Activated B cell treated with CpG ODN at 0.5 μM for 24 hours (primary cell): ENCODE results near the gene BACE2. TPM values are rescaled to one million over a fixed set of nuclear protein-coding genes. Genes with fewer than 3 reads are reported as not detected.

ENCODE experiments used
- ATAC-seq: fragments of 200-7000 bp; cut with Tn5 transposase; one replicate; pipeline ENCODE4 v1.10.0; 2021; ENCODE audit warnings: low read depth, mild to moderate bottlenecking, moderate library complexity
- CTCF ChIA-PET: fragments of 350-600 bp; sonication (Branson Sonifier 250); formaldehyde crosslinking; loops from one replicate; lab custom pipeline; 2021; ENCODE audit warnings: antibody characterized with exemption; lab: Charles Lee
- POLR2A ChIA-PET: fragments of 350-600 bp; sonication (Branson Sonifier 250); formaldehyde crosslinking; loops from one replicate; lab custom pipeline; 2021; ENCODE audit warnings: antibody characterized with exemption; lab: Charles Lee
- DNase-seq: peaks from one replicate; pipeline ENCODE4 v3.0.0; 2022
- H3K27ac Mint-ChIP-seq: one replicate; pipeline ENCODE4 v1.8.0; 2020; ENCODE audit warnings: mixed read lengths
- H3K27me3 Mint-ChIP-seq: one replicate; pipeline ENCODE4 v1.8.0; 2021; ENCODE audit warnings: mixed read lengths
- H3K36me3 Mint-ChIP-seq: one replicate; pipeline ENCODE4 v1.8.0; 2021; ENCODE audit warnings: low read depth, mixed read lengths
- H3K4me1 Mint-ChIP-seq: one replicate; pipeline ENCODE4 v1.8.0; 2021; ENCODE audit warnings: mixed read lengths
- H3K4me3 Mint-ChIP-seq: one replicate; pipeline ENCODE4 v1.8.0; 2020; ENCODE audit warnings: mild to moderate bottlenecking, mixed read lengths
- H3K9me3 Mint-ChIP-seq: one replicate; pipeline ENCODE4 v1.8.0; 2020; ENCODE audit warnings: mixed read lengths
- intact Hi-C: fragments of 100-400 bp; cut with micrococcal nuclease; formaldehyde crosslinking; loops from one replicate; pipeline ENCODE4 v1.15.1; 2024
- total RNA-seq: library from RNA; stranded (reverse); gene quantifications from 2 replicates; pipeline ENCODE4 v1.2.3, GENCODE V29; 2022
- TF ChIP-seq, protein P1 (sequence below): fragments of 200-600 bp; IDR thresholded peaks from one replicate; pipeline ENCODE4 v1.8.0; 2022; ENCODE audit warnings: antibody characterized with exemption, mild to moderate bottlenecking

Gene BACE2
- total RNA-seq, 1 donor from 2014 or later = 17.1 TPM

DNA sequence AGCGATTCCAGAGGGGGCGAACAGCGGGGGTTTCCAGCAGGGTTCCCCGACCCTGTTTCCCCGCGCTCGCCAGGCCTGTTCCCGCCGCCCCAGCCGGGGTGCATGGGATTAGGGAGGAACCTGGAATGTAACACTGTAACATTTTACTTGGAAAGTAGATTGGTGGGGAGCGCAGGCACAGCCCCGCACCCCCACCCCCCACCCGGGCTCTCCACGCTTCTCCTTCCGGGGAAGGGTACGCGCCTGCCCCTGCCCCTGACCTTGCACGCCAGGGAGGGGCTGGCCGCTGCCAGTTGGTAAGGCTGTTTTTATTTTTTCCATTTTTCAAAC is 149.1 kb downstream of the BACE2 start:
- H3K4me3 Mint-ChIP-seq = no peak overlapping the region
- TF ChIP-seq, protein P1, sequence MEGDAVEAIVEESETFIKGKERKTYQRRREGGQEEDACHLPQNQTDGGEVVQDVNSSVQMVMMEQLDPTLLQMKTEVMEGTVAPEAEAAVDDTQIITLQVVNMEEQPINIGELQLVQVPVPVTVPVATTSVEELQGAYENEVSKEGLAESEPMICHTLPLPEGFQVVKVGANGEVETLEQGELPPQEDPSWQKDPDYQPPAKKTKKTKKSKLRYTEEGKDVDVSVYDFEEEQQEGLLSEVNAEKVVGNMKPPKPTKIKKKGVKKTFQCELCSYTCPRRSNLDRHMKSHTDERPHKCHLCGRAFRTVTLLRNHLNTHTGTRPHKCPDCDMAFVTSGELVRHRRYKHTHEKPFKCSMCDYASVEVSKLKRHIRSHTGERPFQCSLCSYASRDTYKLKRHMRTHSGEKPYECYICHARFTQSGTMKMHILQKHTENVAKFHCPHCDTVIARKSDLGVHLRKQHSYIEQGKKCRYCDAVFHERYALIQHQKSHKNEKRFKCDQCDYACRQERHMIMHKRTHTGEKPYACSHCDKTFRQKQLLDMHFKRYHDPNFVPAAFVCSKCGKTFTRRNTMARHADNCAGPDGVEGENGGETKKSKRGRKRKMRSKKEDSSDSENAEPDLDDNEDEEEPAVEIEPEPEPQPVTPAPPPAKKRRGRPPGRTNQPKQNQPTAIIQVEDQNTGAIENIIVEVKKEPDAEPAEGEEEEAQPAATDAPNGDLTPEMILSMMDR = no peak
- intact Hi-C loops = no loop called here
- peaks cover 6% of the 10 kb centered on the region for H3K4me1 Mint-ChIP-seq
- ChIA-PET CTCF (interaction anchor here (1.6 kb wide), 1 partner anchor 52 kb away, joined by 3 read pairs; no protein-coding TSS in a partner anchor), POLR2A (no interaction called here)
- no peaks in the 10 kb centered on the region for H3K9me3 Mint-ChIP-seq
- no peak for DNase-seq
- H3K36me3 Mint-ChIP-seq = no peaks in the 10 kb centered on the region
- H3K27ac Mint-ChIP-seq = no peak overlapping the region
- H3K27me3 Mint-ChIP-seq = peaks cover 43% of the 10 kb centered on the region
- ATAC-seq = no peak

DNA sequence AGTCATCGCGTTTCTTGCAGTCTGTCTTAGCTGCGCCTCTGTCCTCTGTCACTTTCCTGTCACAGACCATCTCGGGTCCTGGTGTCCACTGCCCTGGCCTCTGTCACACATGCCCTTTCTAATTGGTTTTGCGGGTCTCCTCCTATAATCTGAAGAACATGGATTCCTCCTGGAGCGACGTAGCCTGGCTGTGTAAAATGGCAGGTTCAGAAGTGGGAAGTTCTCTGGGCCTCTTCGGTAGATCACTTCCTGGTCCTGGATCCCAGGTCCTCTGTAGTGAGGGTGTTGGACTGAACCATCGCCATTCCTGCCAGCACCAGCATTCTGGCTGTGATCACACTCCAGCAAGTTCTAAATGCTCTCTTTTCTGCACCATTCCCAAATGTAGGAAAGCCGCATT is 149.5 kb downstream of the BACE2 start:
- H3K27ac Mint-ChIP-seq = no peak overlapping the region
- TF ChIP-seq, protein P1 = no peak
- no peak overlapping the region for H3K4me3 Mint-ChIP-seq
- no peaks in the 10 kb centered on the region for H3K9me3 Mint-ChIP-seq
- ChIA-PET CTCF (interaction anchor here (1.6 kb wide), 1 partner anchor 52 kb away, joined by 3 read pairs; no protein-coding TSS in a partner anchor), POLR2A (no interaction called here)
- DNase-seq = no peak
- no peaks in the 10 kb centered on the region for H3K36me3 Mint-ChIP-seq
- intact Hi-C loops = no loop called here
- peaks cover 6% of the 10 kb centered on the region for H3K4me1 Mint-ChIP-seq
- no peak for ATAC-seq
- peaks cover 43% of the 10 kb centered on the region for H3K27me3 Mint-ChIP-seq

DNA sequence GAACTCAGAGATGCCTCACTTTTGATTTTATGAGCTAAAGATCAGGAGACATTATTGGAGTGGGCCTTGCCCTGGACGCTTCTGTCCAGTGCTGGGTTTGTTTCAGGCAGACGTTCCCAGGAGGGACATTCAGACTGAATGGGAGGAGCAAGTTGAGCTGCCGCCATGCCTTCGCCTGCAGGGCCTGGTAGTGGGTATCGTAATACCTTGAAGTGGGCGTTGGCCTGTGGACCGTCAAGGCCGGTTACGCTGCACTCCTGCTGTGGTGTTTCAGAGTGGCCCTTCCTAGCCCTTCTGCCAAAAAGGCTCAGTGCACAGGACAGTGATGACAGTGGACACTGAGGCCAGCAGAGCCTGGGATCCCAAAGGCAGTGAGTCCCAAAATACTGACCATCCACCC is 150.3 kb downstream of the BACE2 start:
- Mint-ChIP-seq H3K4me3 (no peak overlapping the region), H3K27me3 (peaks cover 43% of the 10 kb centered on the region), H3K9me3 (no peaks in the 10 kb centered on the region), H3K36me3 (no peaks in the 10 kb centered on the region), H3K4me1 (peaks cover 6% of the 10 kb centered on the region), H3K27ac (no peak overlapping the region)
- intact Hi-C loops = no loop called here
- POLR2A ChIA-PET = no interaction called here
- CTCF ChIA-PET = interaction anchor here (1.5 to 1.6 kb wide), 2 partner anchors 35 to 51 kb away, joined by 3 to 6 read pairs; no protein-coding TSS in a partner anchor
- ATAC-seq = no peak
- DNase-seq = no peak
- TF ChIP-seq, protein P1 = no peak

DNA sequence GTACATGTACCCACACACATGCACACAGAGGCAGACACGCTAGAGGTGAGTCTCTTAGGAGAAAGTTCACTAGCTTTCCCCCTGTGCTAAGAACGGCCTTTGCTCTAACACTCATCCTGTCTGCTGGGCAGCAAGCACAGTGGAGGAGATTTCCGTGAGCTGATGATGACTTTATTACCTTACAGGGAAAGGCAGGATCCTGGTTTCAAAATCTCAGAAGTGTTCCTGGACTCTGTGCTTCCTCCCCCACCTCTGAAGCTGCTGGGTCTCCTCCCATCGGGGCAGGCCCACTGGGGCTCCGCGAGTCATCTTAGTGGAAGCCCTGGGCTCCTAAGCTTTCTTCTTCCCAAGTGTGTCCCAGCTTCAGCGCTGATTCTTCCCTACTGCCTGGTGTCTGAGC is 151.3 kb downstream of the BACE2 start:
- TF ChIP-seq, protein P1 = no peak
- no peak for DNase-seq
- H3K27me3 Mint-ChIP-seq = peaks cover 43% of the 10 kb centered on the region

DNA sequence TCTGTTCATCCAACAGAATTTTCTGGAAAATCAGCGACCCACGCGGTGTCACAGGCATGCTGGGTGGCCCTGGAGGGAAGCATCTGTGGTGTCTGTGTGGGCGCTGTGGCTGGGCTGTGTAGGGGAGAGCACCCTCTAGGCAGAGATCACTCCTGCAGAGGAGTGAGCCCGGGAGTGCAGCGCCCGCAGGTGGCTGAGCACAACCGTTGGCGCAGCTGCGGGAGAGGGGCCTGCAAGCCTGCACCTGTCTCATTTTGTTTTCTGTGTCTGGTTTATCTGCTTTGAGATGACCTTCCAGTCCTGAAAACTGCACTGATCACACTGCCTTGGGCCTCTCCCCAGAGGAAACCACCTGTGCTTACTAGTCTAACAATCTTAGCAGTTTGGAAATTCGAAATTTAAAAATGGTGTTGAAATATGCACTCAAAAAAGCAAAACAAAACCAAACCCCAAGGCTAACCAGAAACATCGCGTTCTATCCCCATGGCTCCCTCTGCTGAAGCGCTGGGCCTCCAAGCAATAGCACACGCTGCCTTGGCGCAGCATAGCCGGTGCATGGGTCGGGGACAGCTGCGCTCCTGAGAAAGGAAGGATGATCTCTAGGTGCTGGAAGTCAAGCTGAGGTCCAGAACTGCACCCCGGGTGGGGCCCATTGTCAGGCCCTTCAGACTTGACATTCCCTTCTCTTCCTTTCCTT is 153.4 kb downstream of the BACE2 start:
- TF ChIP-seq, protein P1 = no peak
- Mint-ChIP-seq H3K4me3 (no peak overlapping the region), H3K36me3 (no peaks in the 10 kb centered on the region), H3K9me3 (no peaks in the 10 kb centered on the region), H3K27ac (no peak overlapping the region), H3K4me1 (peaks cover 6% of the 10 kb centered on the region), H3K27me3 (peaks cover 27% of the 10 kb centered on the region)
- intact Hi-C loops = no loop called here
- ATAC-seq (no peak), DNase-seq (no peak)
- ChIA-PET CTCF (no interaction called here), POLR2A (no interaction called here)

More for the DNA sequence above, 151.3 kb downstream of the BACE2 start:
- Mint-ChIP-seq H3K4me1 (peaks cover 6% of the 10 kb centered on the region), H3K36me3 (no peaks in the 10 kb centered on the region), H3K4me3 (no peak overlapping the region), H3K27ac (no peak overlapping the region), H3K9me3 (no peaks in the 10 kb centered on the region)
- ChIA-PET CTCF (interaction anchor here (1.5 kb wide), 1 partner anchor 36 kb away, joined by 6 read pairs; no protein-coding TSS in a partner anchor), POLR2A (no interaction called here)
- intact Hi-C loops = no loop called here
- no peak for ATAC-seq
